CD4-positive, alpha-beta T cell treated with Interleukin-6 at 100 ng/mL for 8 hours (primary cell): Measurements from ENCODE around the gene ACAA2.
"Not testable (repeated sequence)": the region's sequence is repeated elsewhere in the genome, so short reads cannot be mapped to it uniquely, and the experiment has no call there.

ENCODE experiments used
- DNase-seq: peaks from one replicate; pipeline ENCODE4 v3.0.0-alpha.2; 2020; ENCODE audit warnings: mixed read lengths, low spot score

ACAA2 gene

DNA sequence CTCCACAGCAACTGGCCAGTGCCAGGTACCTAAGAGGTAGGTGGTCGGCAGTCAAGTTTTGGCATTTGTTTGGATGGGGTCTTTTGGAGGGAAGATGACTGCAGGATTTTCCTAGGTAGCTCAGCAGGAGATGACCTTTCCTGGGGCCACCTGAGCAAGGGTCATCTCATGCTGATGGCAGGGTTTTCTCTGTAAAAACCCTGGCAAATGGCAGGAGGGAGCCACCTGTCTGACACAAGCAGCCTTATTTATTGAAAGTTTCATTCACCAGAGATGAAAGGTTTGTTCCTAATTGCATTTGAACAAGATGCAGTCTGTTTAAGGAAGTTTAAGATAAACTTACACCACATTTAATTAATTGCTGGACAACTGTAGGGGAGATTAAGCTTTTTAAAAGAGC is 31.6 kb upstream of the ACAA2 start:
- no peak for DNase-seq

DNA sequence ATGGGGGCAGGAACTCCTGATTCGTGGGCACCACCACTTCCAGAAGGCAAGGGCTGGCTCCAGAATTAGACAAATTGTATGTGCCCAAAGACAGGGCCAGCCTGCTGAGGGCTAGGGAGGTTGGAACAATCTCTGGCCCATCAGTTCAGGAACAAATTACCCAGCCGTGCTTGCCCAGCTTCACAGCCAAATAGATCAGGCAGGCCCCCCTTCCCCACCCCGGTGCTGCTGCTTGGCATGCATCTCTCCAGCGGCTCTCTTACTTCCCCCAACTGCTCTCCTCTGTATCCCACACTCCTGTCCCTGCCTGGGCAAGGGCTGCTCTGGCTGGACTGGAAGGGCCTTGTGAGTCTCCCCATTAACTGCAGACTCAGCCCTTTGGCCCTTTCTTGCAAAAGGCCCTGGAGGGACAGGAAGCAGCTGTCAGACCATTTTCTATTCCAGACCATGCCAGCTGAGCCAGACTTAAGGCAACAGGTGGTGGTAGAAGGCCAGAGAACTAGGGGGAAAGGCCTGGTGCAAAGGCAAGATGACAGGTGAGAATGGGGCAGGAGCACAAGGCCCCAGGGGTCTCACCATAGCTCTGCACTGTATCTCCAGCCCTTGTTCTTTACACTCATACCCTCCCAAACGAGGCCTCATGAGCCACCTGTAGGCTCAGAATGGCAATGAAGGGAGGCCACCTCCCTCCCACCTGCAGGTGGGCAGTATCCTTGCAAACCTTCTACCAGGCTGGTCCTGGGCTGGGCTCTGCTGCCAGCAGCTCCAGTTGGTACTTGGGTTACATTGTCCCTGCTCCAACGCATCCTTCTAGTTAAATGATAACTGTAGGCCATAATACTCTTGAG is 30.7 kb upstream of the ACAA2 start:
- DNase-seq: no peak

DNA sequence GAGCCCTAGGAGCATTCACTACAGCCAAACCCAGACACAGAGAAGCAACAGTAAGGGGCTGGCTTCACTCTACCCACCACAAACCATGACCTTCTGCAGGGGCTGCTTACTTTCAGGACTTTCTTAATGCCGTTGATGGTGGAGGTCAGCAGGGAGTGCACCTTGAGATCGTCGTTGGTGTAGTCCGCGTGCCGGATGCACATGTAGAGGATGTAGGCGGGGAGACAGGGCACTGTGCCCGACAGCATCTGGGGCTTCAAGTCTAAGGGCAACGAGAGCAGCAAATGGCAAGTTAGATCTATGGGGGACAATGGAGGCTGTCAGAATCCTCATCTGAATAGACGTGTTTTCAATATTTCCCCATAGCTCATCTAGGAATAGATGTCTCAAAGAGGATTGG is 29.8 kb upstream of the ACAA2 start:
- DNase-seq: no peak

DNA sequence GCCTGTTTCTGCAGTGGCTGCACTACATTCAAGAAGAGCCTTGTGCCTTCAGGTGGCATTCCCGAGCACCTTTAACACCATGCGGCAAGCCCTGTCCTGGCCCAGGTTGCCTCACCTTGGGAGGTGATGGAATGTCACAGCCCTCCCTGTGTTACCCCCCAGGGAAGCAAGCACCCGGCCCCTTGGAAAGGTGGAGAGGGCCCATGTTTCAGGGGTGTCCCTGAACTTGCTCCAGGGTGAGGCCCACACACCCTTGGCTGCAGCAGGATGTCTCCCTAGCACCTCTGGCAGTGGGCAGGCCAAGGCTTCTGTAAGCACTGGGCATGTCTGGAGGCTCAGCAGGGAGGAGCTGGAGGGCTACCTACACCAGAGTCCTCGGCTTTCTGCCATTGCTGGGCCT is 29.3 kb upstream of the ACAA2 start:
- DNase-seq: no peak

DNA sequence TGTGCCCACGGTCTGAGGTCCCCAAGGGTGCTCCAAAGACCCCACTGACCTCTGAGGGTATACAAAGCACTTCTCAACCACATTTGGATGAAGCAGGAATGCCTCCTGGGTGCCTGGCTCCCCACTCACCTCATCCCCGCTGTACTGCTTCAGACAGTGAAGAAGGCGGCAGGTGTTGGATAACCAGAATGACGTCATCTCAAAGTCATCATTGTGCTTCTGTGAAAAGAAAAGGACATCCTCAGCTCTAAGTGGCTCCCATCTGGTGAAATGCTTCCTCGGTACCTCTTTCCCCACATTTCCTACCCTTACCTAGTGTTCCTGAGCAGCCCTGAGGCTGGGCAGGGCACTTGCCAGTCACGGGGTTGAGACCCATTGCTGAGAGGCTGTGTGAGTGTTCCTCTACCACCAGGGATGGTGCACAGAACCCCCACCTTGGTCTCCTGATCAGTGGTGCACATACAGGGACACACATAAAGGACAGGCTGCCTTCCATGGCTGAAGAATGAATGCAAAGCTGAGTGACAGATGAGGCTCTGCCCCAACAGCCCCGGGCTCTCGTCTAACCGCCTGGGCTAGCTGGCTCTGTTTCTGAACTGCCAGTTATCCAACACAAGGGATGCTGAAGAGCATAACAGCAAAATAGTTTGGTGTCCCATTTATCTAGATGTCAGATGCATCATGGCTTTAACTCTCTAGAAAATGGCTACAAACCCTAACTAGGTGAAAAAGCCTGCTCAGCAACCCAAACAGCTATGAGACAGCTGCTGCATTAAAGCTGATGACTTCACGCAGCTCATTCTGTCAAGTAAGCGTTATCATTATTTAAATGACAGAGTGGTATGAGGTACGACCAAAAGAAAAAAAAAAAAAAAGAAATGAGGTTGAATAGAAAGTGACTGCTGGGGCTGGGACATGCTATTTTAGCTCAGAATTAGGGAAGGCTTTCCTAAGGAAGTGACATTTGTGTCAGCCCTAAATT is 28.2 kb upstream of the ACAA2 start:
- DNase-seq: no peak

DNA sequence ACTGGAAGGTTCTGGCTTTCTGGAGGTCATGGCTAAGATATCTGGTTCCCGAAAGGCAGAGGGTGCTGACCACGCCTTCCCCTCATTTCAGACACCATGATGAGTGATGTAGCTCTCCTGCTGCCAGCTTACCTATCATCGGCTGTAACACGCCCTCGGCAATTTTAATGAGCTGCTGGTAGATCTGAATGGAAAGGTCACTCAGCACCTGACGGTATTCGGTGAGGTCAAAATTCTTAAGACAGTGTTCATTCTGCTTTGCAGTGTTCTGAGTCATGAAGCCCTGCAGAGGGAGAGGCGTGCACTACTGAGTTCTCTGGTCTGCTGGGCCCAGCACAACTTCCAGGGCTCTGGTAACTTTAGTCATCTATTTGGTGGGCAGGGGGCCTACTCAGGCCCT is 25.7 kb upstream of the ACAA2 start:
- no peak for DNase-seq

DNA sequence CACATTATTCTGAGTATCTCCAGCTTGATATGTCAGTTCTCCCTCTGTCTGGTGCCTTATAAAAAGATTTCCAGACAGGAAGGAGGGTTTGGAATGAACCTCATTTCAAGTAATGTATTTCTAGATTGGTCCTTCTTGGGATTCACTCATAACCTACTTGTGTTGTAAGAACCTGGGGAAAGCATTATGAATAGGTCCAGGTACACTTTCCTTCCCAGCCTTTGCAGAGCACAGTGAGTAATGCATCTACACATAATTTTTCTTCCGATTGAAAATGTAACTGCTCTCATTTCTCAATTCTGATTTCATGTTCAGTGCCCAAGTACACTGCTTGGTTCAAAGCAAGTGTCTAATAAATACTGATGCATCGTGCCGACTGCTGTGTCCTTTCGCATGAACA is 25.0 kb upstream of the ACAA2 start:
- DNase-seq: no peak

DNA sequence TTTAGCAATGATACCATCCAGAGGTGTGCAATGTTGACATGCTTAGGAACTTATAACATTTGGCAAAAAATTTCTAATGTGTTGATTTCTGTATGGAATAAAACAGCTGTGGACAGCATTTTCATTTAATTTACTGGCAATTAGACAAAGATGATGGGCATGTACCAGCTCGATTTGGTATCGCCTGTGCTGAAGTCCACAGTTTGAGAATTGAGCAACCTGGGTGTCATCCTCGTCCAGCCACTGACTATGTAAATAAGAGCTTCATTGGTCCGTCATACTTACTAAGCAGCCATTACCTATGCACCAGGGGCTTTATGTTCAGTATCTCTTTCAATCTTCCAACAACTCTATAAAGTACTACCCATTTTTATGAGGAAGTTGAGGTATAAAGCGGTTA is 24.6 kb upstream of the ACAA2 start:
- no peak for DNase-seq

DNA sequence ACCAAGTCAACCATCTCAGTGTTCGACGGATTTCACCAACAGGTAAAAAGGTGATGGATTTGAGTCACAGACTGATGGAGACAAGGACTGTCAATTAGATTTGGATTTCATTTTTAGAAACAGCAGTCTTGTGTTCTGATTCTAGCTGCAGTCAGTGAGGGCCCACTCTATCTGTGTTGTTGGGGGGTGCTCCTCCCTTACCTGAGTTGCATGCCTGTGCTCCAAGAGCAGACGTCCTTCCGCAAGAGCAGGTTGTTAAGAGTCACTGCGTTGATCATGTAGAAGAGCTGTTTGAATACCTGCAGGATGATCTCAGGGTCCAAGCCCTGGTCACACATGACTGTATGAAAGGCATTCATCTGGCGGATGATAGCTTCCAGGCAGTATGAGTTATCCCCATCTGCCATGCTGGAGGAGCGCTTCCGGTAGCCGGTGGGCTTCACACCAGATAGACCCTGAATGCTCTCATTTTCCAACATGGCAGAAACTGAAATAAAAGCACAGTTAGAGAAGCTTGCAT is 24.0 kb upstream of the ACAA2 start:
- DNase-seq: not testable (repeated sequence)

DNA sequence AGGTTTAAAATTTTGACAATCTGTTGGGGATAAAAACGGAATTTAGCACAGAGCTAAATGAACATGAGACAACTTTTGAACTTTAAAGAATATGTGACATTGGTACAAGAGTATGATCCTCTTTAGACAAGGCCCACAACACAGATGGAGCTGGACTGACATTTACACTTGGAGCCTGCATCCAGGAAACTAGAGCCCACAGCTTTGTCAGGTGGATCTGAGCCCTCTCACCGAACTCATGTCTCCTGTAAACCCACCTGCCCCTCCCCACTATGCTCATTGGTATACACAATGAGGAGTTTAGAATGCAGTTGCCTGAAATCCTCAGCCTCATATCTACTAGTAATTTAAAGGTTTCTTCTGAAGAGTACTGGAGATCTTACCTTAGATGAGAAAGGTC is 22.1 kb upstream of the ACAA2 start:
- no peak for DNase-seq

DNA sequence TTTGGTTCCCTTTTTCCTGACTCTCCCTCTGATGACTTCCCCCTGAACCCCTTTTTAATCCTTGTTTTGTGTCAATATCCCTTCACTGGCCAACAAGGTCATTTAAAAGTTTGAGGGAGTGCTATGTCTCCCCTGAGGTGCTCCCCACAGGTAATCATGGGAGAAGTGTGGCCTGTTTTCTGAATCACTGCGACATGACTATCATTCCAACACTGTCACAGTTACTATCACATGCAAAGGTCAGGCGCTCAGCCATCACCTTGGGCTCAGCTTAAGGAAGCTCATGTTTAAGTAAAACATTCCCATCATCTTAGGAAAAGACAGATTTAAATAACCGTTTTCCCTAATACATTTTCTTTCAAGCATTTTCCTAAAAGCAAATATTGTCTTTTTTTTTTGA is 20.9 kb upstream of the ACAA2 start:
- no peak for DNase-seq

DNA sequence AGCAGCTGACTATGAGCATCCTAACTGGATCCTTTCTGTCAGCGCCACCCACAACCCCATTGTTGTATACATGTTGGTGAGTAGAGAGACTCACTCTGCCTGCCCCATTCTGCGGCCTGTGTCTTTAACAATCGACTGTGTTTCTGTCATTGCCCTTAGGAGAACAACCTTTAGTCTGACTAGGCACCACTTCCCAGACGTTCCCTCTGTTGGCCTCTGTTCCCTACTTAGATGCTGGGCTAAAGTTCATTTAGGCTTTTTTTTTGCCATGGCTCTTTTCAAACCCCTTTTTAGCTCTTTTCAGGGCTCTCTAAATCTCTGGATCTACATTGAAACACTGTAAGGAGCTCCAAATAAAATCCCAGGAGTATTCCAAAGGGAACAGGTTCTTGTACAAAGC is 20.5 kb upstream of the ACAA2 start:
- DNase-seq: no peak

DNA sequence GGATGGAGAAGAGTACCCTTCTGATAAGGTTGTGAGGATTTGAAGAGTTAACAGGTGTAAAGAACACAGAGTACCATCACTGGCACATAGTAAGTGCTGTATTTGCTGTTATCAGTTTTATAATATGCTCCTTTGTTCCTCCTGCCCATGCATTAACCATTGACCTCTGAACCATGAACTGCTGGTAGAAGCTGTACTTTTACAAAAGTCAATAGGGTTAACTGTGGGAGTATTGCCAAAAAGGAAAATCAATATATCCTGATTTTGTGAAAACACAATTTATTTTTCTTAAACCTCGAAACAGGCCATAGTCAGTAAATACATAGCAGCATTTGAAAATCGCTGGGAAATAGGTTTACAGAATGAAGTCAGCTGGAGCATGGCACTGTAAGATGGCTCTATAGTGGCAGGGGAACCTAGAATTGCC is 18.9 kb upstream of the ACAA2 start:
- DNase-seq: no peak

DNA sequence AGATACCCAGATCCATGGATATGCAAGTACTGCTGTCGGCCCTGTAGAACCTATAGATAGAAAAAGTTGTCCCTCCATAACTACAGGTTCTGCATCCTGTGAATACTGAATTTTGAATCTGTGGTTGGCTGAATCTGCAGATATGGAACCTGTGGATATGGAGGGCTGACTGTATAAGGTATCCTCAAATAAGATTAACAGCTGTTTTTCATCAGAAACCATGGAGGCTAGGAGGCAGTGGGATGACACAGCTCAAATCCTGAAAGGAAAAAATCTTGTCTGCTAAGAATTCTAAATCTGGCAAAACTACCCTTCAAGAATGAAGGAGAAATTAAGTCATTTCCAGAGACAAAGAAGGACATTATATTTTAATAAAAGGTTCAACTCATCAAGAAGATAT is 14.7 kb upstream of the ACAA2 start:
- DNase-seq: no peak

DNA sequence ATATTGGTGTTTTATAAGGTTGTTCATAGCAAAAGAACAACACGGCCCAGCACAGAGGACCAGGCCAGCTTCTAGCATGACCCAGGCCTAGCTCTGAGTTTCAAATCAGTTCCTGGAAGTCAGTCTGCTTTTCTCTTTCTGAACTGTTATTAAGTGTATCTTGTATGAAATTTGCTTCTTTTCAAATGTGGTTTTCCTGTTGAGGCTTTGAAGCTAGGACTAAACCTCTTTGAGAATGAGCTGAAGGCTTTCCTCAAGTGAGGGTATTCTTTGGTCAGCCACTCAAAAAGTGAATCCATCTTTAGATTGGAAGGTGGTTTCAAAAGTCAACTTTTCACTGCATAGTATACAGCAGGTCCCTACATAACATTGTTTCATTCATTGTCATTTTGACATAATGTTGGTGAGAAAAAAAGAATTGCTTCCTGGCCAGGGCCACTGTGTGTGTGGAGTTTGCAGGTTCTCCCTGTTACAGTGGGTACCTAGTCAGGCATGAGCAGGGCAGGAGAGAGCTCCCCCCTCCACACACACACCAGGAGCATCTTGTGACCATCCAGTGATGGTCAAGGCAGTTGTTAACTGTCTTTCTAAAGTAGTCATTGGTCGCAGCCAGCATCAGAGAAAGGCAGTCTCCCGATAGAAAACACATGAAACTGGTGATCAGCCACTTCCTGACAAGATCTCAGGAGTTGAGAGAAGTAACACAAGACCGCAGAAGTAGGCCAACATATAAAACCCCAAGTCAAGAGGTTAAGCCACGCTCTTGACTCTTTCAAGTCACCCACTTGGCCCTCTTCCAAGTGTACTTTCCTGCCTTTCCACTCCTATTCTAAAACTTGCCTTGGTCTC is 6.7 kb upstream of the ACAA2 start:
- peak; percentile 72 for DNase-seq

DNA sequence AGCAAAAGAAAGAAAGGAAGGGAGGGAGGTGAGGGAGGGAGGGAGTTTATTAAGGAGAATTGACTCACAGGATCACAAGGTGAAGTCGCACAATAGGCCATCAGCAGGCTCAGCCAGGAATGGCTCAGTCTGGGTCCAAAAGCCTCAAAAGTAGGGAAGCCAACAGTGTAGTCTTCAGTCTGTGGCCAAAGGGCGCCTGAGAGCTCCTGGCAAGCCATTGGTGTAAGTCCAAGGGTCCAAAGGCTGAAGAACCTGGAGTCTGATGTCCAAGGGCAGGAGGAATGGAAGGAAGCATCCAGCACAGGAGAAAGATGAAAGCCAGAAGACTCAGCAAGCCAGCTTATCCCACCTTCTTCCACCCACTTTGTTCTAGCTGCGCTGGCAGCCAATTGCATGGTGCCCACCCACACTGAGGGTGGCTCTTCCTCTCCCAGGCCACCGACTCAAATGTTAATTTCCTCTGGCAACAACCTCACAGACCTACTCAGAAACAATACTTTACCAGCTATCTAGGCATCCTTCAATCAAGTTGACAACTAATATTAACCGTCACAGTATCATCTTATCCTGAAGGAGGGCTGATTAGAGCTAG is 5.8 kb upstream of the ACAA2 start:
- DNase-seq: no peak

DNA sequence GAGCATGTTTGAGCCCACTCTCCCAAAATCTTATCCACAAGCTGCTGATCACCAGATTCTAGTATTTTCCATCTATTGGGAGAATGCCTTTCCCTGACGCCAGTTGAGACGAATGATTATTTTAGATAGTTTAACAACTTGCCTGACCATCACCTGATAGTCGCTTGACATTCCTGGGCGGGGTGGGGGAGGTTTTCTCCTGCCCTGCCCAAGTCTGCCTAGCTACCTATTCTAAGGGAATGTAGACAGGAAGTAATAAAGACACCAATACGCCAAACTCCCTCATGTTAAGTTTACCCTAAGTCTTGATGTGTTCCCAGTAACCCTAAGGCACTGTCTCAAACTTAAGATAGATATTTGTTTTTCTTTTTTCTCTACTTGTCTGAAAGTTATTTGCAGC is 4.6 kb upstream of the ACAA2 start:
- no peak for DNase-seq

DNA sequence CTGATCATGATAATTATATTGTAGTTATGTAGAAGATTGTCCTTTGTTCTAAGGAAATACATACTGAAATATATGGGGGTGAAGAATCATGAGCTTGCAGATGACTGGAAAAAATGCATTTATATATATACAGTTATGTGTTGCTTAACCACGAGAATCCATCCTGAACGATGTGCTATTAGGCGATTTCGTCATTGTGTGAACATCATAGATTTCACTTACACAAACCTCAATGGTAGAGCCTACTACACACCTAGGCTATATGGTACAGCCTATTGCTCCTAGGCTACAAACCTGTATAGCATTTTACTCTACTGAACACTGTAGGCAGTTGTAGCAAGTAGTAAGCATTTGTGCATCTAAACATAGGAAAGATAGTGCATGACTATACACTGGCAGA is 2.6 kb upstream of the ACAA2 start:
- no peak for DNase-seq

DNA sequence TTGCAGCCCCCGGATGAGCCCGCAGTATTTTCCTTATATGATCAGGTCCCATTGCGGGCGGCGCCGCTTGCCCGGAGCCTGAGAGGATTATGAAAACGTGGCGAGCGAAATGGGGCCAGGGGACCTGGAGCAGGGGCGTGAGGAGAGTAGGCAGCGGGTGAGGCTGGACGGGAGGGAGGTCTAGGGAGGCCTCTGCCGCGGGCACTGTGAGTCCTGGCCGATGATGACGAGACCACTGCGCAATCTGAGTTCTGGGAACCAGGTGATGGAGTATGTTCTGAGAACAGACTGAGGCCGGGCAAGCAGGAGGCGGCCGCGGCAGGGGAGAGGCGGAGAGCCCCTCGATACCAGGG is 790 bp upstream of the ACAA2 start:
- peak; percentile 27 for DNase-seq

DNA sequence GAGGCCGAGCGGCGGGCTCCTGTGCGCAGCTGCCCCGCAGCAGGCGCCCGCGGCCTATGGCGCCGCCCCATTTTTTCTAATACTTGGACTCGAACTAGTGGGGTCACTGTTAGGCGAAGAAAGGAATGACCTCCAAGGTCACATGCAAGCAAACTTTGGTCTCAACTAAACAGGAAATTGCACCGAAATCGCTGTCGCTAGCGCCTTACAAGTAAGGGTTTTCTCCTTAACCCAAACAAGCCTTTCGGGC is 339 bp downstream of the ACAA2 start:
- DNase-seq: no peak

DNA sequence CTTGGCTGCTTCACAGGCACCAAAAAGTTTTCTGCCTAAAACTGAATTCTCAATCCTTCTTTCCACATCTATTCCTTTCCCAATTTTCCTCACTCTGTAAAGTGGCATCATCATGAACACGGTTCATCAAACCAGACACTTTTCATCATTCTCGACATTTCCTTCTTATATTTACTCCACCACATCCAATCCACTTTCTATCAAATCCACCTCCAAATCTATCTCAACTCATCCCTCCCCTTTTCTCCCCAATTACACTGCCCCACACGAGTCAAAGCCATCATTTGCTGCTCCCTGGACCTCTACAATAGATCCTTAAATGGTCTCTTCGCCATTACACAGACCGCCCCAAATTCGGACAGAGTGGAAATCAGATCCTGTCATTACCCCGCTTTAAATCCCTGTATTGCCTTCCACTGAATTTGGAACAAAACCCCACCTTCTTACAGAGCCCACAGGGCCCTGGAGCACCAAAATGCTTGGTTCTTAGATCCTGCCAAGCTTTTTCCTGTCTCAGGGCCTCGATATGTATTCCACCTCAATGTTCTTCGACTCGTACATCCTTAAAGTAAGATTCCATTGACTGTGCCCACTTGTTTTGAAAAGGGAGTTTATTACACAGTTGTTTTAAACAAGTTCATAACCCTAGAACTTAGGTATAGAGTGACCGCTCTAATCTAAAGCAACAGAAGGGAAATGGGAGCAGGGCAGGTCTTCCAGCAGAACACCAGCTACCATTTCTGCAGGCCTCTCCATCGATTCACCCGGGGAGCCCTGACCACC is 856 bp downstream of the ACAA2 start:
- no peak for DNase-seq
